Nucleus accumbens (tissue), 56 donors: ENCODE results near the gene RAPGEF3.

Source experiments
- DNase-seq, 56 donors: peaks; one replicate each; lab custom pipeline; 2025; lab: John Stamatoyannopoulos, UW

The RAPGEF3 gene

DNA sequence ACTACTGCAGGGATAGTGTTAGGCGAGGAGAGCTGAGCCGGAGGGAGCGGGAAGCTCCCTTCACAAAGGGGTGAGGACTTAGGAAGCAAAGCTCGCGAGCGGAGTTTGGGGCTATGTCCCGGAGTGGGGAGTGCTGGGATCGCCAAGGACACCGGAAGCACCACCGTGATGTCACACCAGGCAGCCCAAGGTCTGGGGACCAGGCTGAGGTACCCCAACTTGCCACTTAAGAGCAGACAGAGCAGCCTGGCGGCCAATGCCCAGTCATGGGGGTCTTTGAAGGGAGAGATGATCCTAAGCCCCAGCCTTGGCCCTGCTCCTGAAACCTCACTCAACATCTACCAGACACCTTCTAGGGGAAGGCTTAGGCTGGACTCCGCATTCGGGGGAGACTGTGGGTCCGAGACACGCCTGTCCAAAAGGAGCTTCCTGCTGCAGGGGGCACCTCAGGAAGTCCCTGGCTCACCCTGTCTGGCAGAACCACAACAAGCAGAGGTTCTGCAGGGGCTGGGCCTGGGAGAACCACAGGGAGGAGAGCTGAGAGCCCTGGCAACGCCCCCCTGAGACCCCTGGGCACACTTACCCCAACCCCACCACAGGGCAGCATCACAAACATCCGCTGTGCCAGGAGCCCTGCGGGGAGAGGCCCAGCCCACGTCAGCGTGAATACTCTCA lies 32.1 kb upstream of the RAPGEF3 start:
- DNase-seq: no peak

DNA sequence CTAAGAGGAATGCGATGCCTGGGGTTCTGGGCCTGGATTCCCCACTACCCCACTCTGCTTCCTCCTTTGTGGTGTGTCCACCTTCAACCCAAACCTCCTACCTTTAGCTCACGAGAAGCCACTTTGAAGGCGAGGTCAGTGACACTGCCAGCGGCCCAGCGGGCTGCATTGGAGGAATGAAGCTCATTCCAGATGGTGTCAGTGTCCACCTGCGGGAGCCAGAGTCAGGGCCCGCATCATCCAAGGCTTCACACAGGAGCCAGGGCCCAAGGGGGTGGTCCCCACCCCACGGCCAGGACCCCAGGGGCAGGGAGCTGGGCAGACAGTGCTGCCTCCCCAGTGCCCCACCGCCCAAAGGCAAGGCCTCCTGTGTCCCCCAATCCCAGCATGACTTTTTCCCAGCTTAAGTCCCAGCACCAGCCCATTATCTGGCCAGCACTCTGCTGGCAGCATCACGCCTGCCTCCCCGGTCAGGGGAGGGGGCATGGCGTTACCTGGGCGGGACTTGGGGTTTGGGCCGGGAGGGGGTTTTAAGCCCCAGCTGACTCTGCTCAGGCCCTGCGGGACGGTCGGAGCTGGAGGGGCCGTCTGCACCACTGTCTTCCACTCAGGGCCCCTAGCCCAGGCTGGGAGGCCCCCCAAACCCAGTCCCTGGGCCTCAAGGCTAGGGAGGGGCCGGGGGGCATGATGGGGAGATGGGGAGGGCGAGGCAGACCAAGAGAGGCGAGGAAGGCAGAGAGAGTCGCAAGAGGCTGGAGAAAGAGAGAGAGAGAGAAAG lies 31.2 kb upstream of the RAPGEF3 start:
- no peak for DNase-seq

DNA sequence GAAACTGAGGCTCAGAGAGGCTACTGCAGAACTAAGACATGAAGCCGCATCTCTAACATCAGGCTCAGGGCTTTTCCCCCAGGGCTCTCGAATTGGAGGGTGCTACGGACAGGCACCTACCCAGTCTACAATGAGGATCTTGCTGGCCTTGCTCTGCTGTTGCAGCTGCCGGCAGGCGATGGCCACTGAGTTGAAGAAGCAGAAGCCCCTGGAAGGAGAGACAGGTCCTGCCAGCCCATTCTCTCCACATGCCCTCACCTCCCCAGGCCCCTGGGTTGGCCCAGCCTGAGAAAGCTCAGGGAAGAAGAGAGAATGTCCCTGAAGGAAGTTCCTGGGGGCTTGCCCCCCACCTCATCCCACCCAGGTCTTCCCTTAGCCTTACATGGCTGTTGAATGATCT lies 30.5 kb upstream of the RAPGEF3 start:
- DNase-seq: no peak

DNA sequence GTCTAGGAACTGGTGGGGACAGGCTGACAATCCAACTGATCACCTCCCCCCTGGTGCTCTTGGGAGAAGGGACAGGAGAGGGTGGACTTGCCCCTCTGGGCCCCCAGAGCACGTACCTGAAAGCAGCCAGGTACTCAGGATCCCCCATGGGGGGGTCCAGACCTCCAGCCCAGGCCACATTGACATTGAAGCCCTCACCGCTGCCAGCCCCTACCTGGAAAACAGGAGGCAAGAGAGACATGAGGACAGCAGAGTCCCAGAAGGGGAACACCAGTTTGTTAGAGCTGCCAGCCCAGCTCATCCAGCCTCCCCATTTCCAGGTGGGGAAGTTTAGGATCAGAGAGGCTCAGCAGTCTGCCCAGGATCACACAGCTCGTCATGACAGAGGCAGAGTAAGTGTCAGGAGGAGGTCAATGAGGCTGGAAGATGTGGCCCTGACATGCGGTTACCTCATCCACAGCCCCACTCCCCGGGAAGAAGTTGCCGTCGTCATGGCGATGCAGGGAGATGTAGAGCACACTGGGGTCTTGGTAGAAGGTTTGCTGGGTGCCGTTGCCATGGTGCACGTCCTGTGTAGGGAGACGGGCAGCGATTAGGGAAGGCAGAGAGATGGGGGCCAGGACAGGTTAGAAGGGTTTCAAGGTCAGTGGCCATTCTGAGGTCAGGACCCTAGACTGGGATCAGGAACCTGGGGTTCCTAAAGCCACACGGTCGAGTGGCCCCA lies 29.1 kb upstream of the RAPGEF3 start:
- no peak for DNase-seq

DNA sequence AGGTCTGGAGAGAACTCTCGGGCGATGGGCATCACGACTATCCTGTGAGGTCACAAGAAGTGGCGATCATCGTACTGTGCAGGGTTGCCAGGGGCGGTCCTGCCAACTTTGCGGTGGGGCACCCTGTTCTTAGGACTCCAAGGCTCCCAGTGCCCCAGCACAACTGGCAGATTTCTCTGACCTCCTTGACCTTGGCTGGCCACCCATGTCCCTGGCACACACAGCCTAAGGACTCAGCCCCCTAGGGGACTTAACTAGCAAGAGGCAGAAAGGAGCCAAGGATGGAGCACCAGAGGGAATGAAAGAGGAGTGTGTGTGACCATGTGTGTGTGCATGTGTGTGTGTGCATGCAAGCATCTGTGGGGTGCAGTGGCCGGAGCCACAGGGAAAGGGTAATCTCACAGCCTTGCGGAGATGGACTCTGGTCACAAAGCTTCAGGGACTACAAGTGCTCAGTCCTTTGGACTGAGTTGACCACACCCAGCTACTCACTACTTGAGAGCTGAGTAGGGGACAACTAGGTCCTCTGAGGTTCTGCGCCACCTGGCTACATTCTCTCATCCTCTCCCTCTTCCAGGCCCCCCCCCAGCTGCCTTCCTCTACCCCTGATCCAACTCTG lies 28.1 kb upstream of the RAPGEF3 start:
- DNase-seq: no peak

DNA sequence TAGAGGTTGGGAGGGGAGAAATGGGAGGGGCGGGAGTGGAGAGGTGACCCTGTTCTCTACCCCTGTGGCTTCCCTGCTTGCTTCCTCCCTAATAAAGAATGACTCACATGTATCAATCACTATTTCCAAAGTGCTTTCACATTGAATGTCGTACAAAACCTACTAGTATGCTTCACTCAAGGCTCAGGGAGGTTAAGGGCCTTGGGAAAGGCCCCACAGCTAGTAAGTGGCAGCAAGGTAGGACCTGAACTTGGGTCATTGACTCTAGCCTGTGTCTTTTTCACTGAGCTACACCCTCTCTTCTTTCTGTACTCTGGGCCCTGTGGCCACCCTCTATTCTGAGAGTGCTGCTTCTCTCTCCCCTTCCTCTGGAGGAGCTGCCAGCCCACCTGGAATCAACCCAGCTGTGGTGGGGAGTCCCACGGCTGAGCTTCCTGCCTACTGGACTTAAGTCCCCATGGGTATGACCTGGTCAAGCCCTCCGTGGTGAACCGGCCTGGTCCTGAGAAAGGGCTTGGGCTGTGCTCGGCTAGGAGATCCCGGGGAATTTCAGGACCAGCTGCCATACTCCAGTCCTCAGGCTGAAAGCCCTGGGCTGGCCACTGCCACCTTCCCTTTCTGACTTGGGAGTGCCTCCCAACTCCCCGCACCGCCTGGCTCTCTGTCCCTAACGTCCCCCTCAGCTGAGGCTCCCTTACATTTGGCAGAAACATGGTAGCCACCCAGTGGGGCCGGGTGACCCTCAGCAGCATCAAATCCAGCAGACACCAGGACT lies 27.4 kb upstream of the RAPGEF3 start:
- DNase-seq: no peak

DNA sequence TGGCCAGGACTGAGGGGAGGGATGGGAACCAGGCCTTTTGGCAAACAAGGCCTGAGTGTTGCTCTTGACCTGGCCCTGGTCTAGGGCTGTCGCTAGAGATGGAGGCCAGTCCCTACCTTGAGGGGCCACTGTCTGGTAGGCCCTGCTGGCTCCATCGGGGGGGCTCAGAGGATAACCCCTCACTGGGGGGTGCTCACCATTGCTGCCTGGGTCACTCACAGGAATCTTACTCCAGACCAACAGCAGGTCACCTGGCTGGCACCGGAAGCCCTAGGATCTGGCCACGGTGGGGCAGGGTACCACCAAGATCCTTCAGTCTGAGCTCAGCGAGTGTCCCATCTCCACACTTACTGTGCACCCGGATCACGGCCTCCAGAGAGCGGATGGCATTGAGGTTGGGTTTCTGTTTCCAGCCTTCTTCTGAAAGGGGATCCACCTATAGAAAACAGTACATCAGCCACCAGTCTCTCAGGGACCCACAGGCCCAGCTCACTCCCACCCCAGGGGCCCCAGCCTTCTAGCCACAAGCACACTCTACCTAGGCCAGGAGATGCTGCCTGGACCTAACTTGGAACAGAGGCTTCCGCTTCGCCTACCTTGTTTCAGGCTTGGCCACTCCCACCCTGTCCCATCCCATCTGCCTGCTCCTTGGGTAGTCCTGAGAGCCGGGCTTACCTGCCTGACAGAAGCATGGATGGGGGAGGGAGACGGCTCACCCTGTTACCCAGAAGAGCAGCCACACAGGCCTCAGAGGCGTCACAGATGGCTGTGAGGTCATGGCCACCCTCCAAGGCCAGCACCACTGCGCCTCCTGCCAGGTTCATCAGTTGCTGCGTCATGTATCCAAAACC lies 26.6 kb upstream of the RAPGEF3 start:
- no peak for DNase-seq

DNA sequence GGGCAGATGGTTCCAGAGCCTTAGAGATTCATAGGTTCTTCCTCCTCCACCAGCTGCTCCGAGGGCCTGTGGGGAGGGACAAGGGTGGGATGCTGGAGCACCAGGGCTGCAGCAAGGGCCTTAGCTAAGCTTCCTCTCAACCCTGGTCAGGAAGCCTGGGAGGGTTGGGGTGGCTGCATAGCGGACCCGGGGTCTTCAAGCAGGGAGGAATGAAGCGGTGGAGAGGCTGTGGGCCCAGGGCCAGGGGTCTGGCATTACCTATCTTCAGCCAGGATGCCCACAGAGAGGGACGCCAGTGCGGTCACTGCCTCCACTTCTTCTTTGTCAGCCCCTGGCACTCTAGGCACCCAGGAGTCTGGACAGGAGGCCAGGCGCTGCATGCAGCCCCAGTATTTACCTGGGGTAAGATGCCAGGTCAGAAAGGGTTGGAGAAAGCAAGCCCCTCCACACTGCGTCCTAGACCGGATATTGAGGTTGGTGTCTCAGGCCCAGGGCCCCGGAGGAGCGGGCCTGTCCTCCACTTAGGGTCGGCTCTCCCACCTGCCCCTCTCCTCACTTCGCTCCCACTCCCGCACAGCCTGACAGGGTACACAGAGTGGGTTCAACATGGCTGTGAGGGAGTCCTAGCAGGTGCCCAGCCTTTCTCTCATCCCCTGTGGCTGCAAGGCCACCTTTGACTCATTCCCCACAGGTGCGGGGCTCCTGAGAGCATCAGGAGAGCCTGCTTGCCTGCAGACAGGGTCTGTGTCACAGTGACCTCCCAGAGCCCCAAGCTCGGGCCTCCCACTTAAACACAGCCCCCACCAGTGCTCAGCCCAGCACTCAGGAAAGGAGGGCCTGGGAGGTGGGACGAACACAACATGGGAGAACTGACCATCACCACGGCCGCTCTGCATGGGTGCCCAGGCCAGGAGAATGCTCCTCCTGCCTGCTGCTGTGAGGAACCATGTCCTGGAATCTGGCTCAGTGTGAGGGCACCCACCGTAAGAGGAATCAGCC lies 25.4 kb upstream of the RAPGEF3 start:
- DNase-seq: no peak

DNA sequence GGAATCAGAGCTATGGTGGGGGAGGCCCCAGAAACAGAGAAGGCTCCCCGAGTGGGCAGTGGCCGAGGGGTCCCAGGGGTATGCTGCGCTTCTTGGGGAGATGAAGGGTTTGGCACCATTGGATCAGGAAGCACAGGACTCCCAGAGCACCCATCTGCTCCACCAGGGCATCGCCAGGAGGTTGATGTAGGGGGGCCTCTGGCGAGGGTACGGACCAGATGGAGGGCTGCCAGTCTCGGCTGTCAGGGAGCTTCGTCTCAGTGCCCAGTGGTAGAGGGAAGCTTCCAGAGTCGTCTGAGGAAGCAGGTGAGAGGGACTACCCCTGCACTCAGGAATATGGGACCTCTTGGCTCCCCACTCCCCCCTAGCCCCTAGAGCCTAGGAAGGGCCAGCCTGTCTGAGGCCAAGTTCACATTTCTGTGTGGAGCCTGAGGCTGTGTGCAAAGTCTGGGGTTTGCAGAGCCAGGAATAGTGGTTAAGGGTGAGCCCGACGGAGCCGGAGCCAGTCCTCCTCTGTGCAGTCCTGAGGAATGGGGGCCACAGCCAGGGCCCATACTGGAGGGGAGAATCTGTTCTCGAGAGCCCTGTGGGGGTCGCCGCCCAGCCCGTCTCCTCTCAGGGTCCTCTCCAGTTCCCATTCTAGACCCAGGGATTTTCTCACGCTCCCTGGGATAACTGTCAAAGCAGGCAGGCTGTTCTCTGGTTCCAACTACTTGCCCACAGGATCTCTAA lies 24.5 kb upstream of the RAPGEF3 start:
- DNase-seq: no peak

DNA sequence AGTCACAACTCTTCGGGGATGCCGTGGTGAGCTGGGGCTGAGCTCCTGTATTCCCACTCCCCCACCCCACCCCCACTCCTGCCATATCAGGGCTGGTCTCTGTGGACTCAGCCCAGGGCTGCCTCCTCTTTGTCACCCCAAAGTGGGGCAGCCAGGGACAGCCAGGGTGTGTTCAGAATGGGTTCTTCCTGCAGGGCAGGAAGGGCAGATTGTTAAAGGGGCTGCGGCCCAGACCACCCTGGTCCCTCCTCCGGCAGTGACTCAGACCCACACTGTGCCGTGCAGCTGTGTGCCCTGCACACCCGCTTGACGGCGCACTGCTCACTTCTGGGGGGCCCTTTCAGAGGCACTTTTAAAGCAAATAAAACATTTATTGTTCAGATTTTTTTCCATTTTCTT lies 23.7 kb upstream of the RAPGEF3 start:
- DNase-seq: peak in 1 of 56 donors; percentile 16

DNA sequence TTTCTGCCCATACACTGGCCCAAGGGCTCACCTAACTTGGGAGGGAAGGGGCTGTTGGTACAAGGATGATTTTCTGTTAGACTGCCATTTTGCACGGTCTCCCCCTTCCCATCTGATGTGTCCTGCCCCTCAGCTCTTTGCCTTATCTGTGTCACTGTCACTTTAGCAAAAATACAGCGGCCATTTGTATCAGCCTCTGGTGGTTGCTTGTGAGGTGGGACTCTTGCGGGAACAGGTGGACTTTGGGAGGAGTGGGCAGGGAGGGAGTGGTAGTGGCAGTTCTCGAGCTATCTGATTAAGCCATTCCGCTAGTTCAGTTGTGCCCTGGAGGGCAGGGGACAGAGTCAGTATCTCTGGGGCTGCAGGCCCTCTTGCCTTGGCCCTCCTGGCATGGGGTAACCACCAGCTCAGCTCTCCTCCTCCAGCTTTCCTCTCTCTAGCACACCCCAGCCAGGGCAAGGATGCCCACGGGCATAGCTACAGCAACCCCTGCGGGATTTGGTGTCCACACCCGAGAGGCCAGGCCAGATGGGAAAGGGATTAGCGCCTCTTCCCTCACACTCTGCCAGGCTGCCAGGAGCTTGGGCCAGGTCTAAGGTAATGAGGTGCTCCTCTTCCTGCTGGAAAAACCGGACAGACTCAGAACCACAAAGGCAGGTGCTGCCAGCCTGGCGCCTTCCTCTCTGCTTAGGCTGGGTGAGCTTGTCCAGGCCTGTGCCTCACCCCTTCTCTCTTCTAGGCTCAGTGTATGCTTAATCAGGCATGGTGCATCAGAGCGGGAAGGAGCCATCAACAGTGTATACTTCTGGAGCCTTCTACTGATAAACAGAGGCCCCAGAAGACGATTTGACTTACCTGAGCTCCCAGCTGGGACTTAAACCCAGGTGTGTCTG lies 23.0 kb upstream of the RAPGEF3 start:
- DNase-seq: no peak

DNA sequence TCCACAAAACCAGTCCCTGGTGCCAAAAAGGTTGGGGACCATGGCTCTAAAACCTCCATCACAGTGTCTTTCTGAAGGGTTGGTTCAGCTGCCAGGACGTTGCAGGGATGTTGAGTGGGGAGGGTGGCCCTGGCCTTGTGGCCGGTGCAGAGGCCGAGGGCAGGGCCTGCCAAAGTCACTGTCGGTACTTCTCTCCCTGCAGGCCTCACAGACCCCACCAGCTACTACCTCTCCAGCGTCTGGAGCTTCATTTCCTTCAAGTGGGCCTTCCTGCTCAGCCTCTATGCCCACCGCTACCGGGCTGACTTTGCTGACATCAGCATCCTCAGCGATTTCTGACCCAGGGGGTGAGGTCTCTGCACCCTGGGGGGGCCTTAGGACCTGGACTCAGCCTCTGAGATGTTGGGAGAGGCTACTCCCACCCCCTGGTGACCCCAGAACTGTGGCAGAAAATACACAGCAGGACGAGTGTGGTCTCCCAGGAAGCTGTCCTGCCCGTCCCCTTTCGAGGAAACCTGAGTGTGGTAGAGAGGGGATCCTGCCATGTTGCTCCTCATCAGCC lies 21.3 kb upstream of the RAPGEF3 start:
- no peak for DNase-seq

DNA sequence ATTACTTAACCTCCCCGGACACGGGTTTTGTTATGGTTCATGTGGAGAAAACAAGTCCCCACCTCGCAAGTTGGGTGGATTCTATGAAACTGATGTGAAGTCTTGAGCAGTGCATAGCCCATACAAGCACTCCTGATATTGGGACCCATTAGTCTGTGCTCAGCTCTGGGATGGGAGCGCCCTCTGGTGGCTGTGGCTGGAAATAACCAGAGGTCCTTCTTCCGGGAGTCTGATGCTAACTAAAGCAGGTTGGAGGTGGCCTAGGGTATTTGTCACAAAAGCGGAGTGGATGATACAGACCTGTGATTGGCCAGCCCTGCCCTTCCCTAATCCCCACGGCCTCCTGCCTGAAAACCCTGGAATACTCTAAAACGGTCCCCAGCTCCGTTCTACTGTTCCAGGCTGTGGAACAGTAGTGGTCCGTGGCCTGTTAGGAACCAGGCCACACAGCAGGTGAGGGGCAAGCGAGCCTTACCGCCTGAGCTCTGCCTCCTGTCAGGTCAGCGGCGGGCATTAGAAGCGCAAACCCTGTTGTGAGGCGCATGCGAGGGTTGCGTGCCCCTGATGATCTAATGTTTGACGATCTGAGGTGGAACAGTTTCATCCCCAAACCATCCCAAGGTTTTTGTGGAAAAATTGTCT lies 20.7 kb upstream of the RAPGEF3 start:
- DNase-seq: peak in 53 of 56 donors; percentile 36 to 94 (median 83)

DNA sequence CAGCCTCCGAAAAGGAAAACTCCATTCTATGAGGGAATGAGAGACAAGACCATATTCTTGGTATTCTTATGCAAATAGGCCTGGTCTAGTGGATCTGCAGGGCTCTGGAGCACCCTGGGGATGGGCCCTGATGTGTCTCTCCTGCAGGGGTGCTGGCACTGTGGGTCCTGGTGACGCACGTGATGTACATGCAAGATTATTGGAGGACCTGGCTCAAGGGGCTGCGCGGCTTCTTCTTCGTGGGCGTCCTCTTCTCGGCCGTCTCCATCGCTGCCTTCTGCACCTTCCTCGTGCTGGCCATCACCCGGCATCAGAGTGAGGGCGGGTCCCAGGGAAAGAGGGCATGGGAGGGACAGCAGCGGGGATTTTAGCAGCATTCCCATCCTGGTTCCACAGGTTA lies 20.2 kb upstream of the RAPGEF3 start:
- DNase-seq: peak in 19 of 56 donors; percentile 35 to 67 (median 53)

DNA sequence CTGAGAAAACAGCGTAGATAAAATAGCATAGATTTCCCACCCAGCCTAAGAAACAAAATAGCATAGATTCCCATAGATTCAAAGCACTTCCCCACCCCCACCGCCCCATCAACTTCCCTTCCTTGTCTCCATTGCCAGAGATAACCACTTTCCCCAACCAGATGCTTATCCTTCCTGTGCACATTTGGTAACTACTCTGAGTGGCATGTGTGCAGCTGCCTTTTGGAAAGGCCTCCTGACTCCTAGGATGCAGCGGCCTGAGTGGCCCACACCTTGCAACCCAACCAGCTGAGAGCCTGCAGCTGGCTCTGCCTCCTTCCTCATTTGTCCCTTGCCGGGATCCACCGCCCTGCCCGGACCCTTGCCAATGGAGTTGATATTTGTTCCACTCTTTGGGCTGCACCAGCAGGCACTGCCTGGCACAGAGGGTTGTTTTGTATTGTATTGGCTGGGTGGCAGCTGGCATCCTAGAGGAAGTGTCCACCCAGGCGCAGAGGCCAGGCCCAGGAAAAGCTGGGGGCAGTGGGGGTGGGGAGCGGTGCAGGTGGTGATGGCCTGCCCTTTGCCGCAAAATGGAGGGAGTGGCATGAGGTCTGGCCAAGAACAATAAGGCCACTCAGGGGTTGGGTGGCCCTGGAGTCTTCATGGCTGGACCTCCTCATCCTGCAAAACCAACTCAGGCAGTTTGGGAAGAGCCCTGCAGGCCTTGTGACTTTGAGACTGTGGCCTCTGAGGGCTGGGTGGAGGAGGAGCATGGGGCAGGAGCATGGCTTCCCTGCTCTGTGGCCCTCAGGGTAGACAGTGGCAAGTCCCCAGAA lies 19.3 kb upstream of the RAPGEF3 start:
- peak in 55 of 56 donors; percentile 28 to 98 (median 91) for DNase-seq
